Astrocyte (in vitro differentiated cells and primary cell): Measurements from ENCODE around the gene TMOD1. TPM values are rescaled to one million over a fixed set of nuclear protein-coding genes. Genes with fewer than 3 reads are reported as not detected.

Source experiments
- DNase-seq: peaks from one replicate; pipeline ENCODE4 v3.0.0-alpha.2; 2010; ENCODE audit warnings: low read depth
- FAIRE-seq: peaks from 2 replicates; lab custom pipeline; 2011; peaks lifted over from hg19 to GRCh38; lab: Jason Lieb, UNC
- H2AFZ ChIP-seq: 2 replicates; pipeline ENCODE4 v1.6.0; 2012; ENCODE audit warnings: low read depth, low read length, inconsistent platforms
- H3K27ac ChIP-seq: 2 replicates; pipeline ENCODE4 v1.5.1; 2011; ENCODE audit warnings: low read depth, low read length, inconsistent platforms
- H3K27me3 ChIP-seq: 2 replicates; pipeline ENCODE4 v1.6.0; 2011; ENCODE audit warnings: low read length, inconsistent platforms; ENCODE audit not compliant: insufficient read depth
- H3K36me3 ChIP-seq: 2 replicates; pipeline ENCODE4 v1.5.1; 2011; ENCODE audit warnings: low read length, inconsistent platforms; ENCODE audit not compliant: insufficient read depth
- H3K4me1 ChIP-seq: 2 replicates; pipeline ENCODE4 v1.5.1; 2011; ENCODE audit warnings: low read length, inconsistent platforms; ENCODE audit not compliant: insufficient read depth
- H3K4me2 ChIP-seq: 2 replicates; pipeline ENCODE4 v1.6.0; 2012; ENCODE audit warnings: low read length, inconsistent platforms
- H3K4me3 ChIP-seq: 2 replicates; pipeline ENCODE4 v1.5.1; 2011; ENCODE audit warnings: low read depth, mild to moderate bottlenecking, low read length, inconsistent platforms; ENCODE audit not compliant: insufficient read depth
- H3K79me2 ChIP-seq: 2 replicates; pipeline ENCODE4 v1.6.0; 2012; ENCODE audit warnings: mild to moderate bottlenecking, low read length, inconsistent platforms; ENCODE audit not compliant: insufficient read depth
- H3K9ac ChIP-seq: 2 replicates; pipeline ENCODE4 v1.6.0; 2012; ENCODE audit warnings: mild to moderate bottlenecking, low read length, inconsistent platforms
- H3K9me3 ChIP-seq: 2 replicates; pipeline ENCODE4 v1.5.1; 2012; ENCODE audit warnings: low read depth, mild to moderate bottlenecking, low read length, inconsistent platforms; ENCODE audit not compliant: insufficient read depth
- H4K20me1 ChIP-seq: 2 replicates; pipeline ENCODE4 v1.6.0; 2012; ENCODE audit warnings: low read length, inconsistent platforms; ENCODE audit not compliant: insufficient read depth
- H3K27ac Mint-ChIP-seq: one replicate; pipeline ENCODE4 v1.8.0; 2021; ENCODE audit warnings: mild to moderate bottlenecking, mixed read lengths; ENCODE audit not compliant: unreplicated experiment
- H3K27me3 Mint-ChIP-seq: one replicate; pipeline ENCODE4 v1.8.0; 2021; ENCODE audit warnings: low read depth, mixed read lengths; ENCODE audit not compliant: unreplicated experiment
- H3K36me3 Mint-ChIP-seq: one replicate; pipeline ENCODE4 v1.8.0; 2021; ENCODE audit warnings: low read depth, mixed read lengths; ENCODE audit not compliant: unreplicated experiment
- H3K4me1 Mint-ChIP-seq: one replicate; pipeline ENCODE4 v1.8.0; 2021; ENCODE audit warnings: low read depth, mixed read lengths; ENCODE audit not compliant: unreplicated experiment
- H3K4me3 Mint-ChIP-seq: one replicate; pipeline ENCODE4 v1.8.0; 2021; ENCODE audit warnings: mild to moderate bottlenecking, moderate library complexity, mixed read lengths; ENCODE audit not compliant: unreplicated experiment
- H3K9me3 Mint-ChIP-seq: one replicate; pipeline ENCODE4 v1.8.0; 2021; ENCODE audit warnings: mild to moderate bottlenecking, mixed read lengths; ENCODE audit not compliant: unreplicated experiment
- CTCF ChIP-seq: IDR thresholded peaks from 2 replicates; pipeline ENCODE4 v1.5.1; 2011; ENCODE audit warnings: low read depth, mild to moderate bottlenecking, inconsistent platforms, low read length, moderate library complexity; ENCODE audit not compliant: insufficient read depth
- EZH2 ChIP-seq: IDR thresholded peaks from 2 replicates; pipeline ENCODE4 v1.6.1; 2012; ENCODE audit warnings: mild to moderate bottlenecking, low read length, inconsistent platforms; ENCODE audit not compliant: insufficient read depth
- total RNA-seq: library from RNA; stranded (reverse); gene quantifications from 2 replicates; pipeline ENCODE4 v1.2.1, GENCODE V29; 2021

TMOD1 gene
- total RNA-seq, 1 donor from 2014 or later: 0.48 TPM

DNA sequence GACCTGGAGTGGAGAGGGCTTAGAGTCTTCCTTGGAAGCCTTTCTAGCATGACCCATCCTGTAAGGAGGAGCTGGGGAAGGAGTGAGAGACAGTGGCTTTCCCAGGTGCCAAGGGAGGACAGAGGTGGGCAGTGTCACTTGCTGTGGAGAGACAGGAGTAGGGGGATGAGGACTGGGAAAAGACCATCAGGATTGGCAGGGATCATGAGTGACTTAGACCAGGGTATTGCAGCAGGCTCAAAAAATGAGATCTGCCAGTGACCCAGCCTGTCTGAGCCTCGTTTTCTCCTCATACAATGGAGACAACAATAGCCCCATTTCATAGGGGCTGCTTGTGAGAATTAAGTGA, 2.4 kb downstream of the TMOD1 start:
- peaks cover 4% of the 10 kb centered on the region for H3K9me3 Mint-ChIP-seq
- no peaks in the 10 kb centered on the region for H3K79me2 ChIP-seq
- peak overlapping the region; percentile 42 for H3K4me3 Mint-ChIP-seq
- H3K9ac ChIP-seq: no peak overlapping the region
- H3K27ac Mint-ChIP-seq: no peak overlapping the region
- no peak overlapping the region for H3K4me2 ChIP-seq
- H3K27ac ChIP-seq: no peak overlapping the region
- no peak overlapping the region for H2AFZ ChIP-seq
- no peak for TF ChIP-seq EZH2
- TF ChIP-seq CTCF: no peak
- H3K4me1 ChIP-seq: peaks cover 2% of the 10 kb centered on the region
- H3K36me3 Mint-ChIP-seq: peaks cover 2% of the 10 kb centered on the region
- peaks cover 50% of the 10 kb centered on the region for H3K27me3 Mint-ChIP-seq
- DNase-seq (no peak), FAIRE-seq (no peak)
- no peaks in the 10 kb centered on the region for H4K20me1 ChIP-seq
- peaks cover 3% of the 10 kb centered on the region for H3K4me1 Mint-ChIP-seq
- H3K27me3 ChIP-seq: peaks cover 62% of the 10 kb centered on the region
- H3K9me3 ChIP-seq: no peaks in the 10 kb centered on the region
- H3K36me3 ChIP-seq: no peaks in the 10 kb centered on the region
- no peak overlapping the region for H3K4me3 ChIP-seq

DNA sequence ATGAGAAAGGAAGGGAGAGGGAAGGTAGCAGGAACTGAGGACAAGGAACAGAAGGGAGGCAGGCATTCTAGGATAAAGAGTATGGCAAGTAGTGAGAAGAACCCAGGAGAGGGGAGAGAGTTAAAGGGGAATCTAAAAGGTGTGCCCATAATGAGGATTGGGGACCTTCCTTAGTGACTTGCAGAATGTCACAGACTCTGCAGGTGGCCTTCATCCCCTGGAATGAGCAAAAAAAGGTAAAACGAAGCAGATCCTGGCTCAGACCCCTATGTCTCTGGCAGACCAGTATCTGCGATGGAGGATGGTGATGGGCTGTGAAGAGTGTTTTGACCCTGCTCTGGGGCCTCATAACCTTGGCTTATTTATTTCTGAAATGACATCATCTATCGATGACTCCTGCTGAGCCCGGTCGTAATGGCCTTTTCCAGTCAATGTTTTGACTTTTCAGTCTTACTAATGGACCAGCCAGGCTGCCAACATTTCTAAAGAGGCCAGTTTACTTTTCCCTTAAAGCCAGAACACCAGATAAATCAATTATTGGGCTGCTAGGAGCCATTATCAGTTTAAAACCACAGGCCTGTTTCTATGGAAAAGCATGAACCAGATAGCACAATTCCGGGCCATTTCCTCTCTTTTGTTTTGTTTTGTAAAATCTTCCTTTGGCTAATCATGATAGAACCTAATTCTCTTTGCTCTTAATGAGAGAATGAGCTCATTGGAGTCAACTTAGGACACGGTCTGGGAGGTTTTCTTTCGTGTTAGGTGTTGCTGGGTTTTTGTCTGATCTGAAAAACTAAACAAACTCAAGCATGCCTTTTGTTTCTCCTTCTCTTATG, 3.1 kb downstream of the TMOD1 start:
- peaks cover 4% of the 10 kb centered on the region for H3K9me3 Mint-ChIP-seq
- FAIRE-seq (no peak), DNase-seq (peak; percentile 34)
- H3K9ac ChIP-seq: no peak overlapping the region
- H4K20me1 ChIP-seq: no peaks in the 10 kb centered on the region
- TF ChIP-seq EZH2 (no peak), CTCF (no peak)
- H2AFZ ChIP-seq: no peak overlapping the region
- H3K4me3 ChIP-seq: no peak overlapping the region
- no peak overlapping the region for H3K27ac Mint-ChIP-seq
- H3K27ac ChIP-seq: no peak overlapping the region
- no peak overlapping the region for H3K4me3 Mint-ChIP-seq
- no peaks in the 10 kb centered on the region for H3K9me3 ChIP-seq
- peaks cover 2% of the 10 kb centered on the region for H3K4me1 ChIP-seq
- peaks cover 2% of the 10 kb centered on the region for H3K36me3 Mint-ChIP-seq
- no peaks in the 10 kb centered on the region for H3K79me2 ChIP-seq
- peaks cover 63% of the 10 kb centered on the region for H3K27me3 ChIP-seq
- H3K4me1 Mint-ChIP-seq: peaks cover 3% of the 10 kb centered on the region
- H3K36me3 ChIP-seq: no peaks in the 10 kb centered on the region
- peaks cover 45% of the 10 kb centered on the region for H3K27me3 Mint-ChIP-seq
- no peak overlapping the region for H3K4me2 ChIP-seq

GRCh38 chr9:97505845-97506244, 4.4 kb downstream of the TMOD1 start:
- peaks cover 4% of the 10 kb centered on the region for H3K9me3 Mint-ChIP-seq
- H3K36me3 Mint-ChIP-seq: peaks cover 2% of the 10 kb centered on the region
- no peak overlapping the region for H3K4me3 ChIP-seq
- H2AFZ ChIP-seq: no peak overlapping the region
- no peak overlapping the region for H3K27ac ChIP-seq
- no peak for DNase-seq
- H4K20me1 ChIP-seq: no peaks in the 10 kb centered on the region
- TF ChIP-seq EZH2 (no peak), CTCF (no peak)
- peaks cover 2% of the 10 kb centered on the region for H3K4me1 ChIP-seq
- FAIRE-seq: no peak
- no peak overlapping the region for H3K4me2 ChIP-seq
- H3K27me3 ChIP-seq: peaks cover 52% of the 10 kb centered on the region
- no peak overlapping the region for H3K4me3 Mint-ChIP-seq
- no peaks in the 10 kb centered on the region for H3K79me2 ChIP-seq
- no peak overlapping the region for H3K27ac Mint-ChIP-seq
- no peaks in the 10 kb centered on the region for H3K9me3 ChIP-seq
- no peak overlapping the region for H3K9ac ChIP-seq
- H3K4me1 Mint-ChIP-seq: peaks cover 3% of the 10 kb centered on the region
- no peaks in the 10 kb centered on the region for H3K36me3 ChIP-seq
- peaks cover 35% of the 10 kb centered on the region for H3K27me3 Mint-ChIP-seq
